Hematopoietic multipotent progenitor cell treated with erythropoietin and hydrocortisone succinate and interleukin-3 and kit ligand, for 4 days (in vitro differentiated cells): ENCODE results near the gene SDHAF3.
"Not testable (repeated sequence)": the region's sequence is repeated elsewhere in the genome, so short reads cannot be mapped to it uniquely, and the experiment has no call there.

Experiments
- DNase-seq: peaks from one replicate; pipeline ENCODE4 v3.0.0-alpha.2; 2015

SDHAF3 gene

DNA sequence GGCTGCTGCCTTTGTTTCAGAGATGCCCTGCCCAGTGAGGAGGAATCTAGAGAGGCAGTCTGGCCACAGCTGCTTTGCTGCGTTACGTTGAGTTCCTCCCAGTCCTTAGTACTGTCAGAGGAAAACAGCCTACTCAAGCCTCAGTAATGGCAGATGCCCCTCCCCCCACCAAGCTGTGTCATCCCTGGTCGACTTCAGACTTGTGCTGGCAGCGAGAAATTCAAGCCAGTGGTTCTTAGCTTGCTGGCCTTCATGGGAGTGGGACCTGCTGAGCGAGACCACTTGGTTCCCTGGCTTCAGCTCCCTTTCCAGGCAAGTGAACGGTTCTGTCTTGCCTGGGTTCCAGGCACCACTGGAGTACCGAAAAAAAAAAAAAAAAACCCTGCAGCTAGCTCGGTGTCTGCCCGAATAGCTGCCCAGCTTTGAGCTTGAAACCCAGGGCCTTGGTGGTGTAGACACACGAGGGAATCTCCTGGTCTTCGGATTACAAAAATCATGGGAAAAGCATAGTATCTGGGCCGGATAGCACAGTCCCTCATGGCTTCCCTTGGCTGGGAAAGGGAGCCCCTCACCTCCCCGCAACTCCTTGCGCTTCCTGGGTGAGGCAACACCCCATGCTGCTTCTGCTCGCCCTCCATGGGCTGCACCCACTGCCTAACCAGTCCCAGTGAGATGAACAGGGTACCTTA is 9.1 kb downstream of the SDHAF3 start:
- DNase-seq = no peak

DNA sequence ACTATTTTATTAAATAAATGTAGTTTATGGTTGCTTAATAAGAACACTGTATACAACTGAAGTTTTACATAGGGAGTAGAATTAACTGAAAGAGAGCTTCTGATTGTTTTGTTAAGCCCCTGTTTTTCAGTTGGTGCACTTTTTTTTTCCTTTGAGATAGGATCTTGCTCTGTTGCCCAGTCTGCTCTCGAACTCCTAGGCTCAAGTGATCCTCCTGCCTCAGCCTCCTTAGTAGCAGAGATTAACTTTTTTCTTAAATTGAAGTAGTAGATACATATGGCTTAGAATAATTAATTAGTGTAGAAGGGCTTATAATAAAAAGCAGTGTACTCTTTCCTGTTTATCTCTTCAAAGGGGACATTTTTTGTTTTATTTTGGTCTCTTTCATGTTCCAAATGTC is 11.2 kb downstream of the SDHAF3 start:
- DNase-seq = no peak

DNA sequence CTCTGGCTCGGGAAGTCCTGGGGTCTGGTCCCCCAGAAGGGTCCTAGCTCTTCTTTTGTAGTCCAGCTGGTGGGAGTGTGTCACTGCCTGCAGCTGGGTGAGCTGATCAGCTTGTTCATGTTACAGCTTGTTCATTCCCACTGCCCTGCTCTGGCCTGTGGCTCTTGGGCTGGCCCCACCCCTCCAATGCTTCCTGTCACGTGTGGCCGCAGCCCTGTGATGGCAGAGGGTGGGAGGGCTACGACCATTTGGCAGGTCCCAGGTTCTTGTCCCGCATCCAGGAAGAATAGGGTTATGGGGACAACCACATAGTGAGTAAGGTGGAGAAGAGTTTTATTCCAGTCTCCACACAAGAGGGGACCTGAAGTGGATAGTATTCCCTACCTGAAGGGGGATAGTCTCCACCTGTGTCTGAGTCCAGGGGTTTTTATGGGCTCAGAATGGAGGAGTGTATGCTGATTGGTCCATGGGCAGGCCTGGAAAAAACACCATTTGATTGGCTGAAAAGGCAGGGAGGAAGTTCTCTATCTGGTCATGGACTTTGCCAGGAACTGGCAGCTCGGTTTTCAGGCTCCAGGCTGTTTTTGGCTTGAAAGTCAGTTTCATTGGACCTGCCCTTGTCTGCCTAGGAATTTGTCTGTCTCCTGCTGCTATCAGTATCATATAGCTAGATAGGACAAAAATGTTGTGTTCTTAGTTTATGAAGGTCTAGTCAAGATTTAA is 13.1 kb downstream of the SDHAF3 start:
- peak; percentile 25 for DNase-seq

DNA sequence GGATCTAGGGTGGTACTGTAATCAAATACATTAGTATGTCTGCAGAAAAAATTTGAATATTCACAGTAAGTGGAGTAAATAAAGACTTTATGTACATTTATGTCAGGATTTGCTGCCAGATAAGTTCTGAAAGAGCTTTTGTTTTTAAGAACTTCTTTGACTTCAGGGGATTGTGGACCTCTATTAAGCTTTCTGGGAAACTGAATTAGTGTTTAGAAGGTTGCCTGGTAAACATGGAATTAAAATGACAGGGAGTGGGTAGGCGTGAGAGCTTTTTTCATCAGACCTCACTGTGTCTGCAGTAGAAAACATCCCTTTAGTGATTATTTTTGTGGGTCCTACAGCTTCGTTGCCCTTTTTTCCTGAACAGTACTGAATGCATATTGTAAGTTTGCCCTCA is 15.7 kb downstream of the SDHAF3 start:
- no peak for DNase-seq

DNA sequence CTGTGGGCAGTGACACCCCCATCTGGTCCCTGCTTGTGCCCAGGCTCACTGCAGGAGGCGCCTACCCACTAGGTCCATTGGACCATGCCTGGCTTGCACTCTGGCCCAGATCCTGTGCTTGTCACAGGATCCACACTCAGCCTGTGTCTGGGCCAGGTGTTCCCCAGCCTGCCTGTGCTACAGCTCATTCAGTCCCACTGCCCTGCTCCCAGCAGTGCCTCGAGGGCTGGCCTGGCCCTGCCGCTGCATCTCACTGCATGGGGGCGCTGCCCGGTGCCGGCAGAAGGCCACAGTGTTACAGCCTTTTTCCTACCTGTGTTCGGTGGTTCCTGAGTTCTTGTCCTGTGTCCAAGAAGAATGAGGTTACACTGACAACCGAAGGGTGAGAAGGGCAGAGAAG is 21.3 kb downstream of the SDHAF3 start:
- DNase-seq = no peak

DNA sequence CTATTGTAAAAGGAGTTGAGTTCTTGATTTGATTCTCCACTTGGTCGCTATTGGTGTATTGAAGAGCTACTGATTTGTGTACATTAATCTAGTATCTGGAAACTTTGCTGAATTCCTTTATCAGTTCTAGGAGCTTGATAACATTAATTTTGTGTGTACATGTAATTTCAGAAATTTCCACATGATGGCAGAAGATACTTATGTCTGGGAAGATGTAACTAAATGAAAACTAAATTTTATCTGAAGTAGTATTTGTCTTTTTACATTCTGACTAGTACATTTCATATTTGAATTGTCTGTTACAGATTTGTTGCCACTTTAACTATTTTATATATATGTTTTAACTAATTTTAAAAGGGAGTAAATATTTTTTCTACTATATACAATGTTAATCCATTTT is 27.6 kb downstream of the SDHAF3 start:
- DNase-seq = peak; percentile 70

DNA sequence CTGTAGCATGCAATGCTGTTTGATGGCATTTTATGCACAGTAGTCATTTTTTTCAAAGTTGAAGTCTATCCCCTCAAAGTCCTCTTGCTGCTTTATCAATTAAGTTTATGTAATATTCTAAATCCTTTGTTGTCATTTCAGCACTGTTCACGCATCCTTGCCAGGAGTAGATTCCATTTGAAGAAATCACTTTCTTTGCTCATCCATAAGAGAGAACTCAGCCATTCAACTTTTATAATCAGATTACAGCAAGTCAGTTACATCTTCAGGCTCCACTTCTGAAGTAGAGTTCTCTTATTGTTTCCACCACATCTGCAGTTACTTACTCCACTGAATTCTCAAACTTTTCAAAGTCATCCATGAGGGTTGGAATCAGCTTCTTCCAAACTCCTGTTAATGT is 32.3 kb downstream of the SDHAF3 start:
- no peak for DNase-seq

DNA sequence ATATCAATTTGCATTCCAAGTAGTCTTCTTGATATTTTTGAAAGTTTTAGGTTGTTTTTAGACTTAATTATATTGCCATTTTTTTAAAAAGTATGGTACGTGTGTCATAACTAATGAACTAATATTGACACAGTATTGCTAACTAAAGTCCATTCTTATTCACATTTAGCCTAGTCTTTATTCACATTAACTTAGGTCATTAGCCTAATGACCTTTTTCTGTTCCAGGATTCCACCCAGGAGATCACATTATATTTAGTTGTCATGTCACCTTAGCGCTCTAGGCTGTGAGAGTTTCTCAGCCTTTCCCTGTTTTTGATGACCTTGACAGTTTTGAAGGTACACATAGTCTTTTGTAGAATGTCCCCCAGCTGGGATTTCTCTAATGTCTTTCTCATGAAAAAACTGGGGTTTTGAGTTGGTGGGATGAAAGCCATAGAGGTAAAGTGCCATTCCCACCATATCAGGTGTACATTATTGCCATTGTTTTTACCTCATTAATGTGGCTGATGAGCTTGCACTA is 38.5 kb downstream of the SDHAF3 start:
- no peak for DNase-seq

DNA sequence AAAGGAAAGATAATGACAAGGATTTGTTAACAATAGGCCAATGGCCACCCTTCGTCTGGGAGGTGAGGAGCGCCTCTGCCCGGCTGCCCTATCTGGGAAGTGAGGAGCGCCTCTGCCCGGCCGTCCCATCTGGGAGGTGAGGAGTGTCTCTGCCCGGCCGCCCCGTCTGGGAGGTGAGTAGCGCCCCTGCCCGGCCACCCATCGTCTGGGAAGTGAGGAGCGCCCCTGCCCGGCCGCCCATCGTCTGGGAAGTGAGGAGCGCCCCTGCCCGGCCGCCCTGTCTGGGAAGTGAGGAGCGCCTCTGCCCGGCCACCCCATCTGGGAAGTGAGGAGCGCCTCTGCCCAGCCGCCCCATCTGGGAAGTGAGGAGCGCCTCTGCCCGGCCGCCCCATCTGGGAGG is 42.5 kb downstream of the SDHAF3 start:
- DNase-seq = not testable (repeated sequence)

DNA sequence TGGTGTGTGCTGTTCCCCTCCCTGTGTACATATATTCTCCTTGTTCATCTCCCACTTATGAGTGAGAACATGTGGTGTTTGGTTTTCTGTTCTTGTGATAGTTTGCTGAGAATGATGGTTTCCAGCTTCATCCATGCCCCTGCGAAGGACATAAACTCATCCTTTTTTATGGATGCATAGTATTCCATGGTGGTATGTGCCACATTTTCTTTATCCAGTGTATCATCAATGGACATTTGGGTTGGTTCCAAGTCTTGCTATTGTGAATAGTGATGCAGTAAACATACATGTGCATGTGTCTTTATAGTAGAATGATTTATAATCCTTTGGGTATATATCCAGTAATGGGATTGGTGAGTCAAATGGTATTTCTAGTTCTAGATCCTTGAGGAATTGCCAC is 44.1 kb downstream of the SDHAF3 start:
- DNase-seq = not testable (repeated sequence)

DNA sequence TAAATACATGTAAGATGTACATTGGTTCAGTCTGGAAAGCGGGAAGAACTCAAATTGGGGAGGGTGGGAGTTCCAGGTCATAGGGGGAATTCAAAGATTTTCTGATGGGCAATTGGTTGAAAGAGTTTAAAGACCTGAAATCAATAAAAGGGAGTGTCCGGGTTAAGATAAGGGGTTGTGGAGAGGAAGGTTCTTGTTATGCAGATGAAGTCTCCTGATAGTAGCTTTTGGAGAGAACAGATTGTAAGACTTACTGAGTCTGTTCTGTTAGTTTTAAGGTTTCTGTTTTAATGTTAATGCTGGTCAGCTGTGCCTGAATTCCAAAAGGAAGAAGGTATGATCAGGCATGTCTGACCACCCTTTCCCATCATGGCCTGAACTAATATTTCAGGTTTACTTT is 48.8 kb downstream of the SDHAF3 start:
- DNase-seq = no peak

DNA sequence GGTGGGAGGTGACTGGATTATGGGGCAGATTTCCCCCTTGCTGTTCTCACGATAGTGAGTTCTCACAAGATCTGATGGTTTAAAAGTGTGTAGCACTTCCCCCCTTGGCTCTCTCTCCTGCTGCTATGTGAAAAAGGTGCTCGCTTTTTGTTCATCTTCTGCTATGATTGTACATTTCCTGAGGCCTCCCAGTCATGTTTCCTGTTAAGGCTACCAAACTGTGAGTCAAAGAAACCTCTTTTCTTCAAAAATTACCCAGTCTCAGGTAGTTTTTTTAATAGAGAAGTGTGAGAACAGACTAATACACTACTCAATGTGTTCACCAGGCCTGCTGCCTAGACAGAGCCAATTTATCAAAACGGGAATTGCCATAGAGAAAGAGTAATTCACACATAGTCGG is 49.7 kb downstream of the SDHAF3 start:
- no peak for DNase-seq

DNA sequence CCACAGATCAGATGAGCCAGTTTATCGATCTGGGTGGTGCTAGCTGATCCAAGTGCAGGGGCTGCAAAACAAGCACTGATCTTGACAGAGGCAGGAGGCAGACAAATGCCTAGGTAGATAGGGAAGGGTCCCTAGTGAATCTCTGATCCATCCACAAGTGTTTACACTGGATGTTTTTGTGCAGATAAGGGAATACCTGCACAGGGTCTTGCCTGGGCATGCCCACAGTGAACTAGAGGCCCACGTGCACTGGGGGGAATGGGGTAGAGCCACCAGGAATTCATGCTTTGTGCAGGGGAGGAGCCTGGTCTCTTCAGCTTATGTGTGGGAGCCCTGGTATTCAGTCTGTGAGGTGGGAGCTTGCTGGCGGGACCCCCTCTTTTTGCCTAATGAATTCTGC is 50.3 kb downstream of the SDHAF3 start:
- no peak for DNase-seq

DNA sequence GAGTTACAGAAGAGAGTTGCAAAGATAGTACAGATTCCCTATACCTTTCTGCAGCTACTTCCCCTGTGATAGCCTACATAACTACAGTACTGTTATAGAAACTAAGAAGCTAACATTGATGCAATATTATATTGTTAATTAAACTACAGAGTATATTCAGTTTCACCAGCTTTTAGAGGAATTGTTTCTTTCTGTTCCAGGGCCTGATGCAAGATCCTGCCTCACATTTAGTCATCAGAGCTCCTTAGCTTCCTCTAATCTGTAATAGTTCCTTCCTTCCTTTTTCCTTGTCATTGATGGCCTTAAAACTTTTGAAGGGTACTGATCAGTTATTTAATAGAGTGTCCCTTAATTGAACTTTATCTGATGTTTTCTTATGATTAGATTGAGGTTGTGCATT is 56.8 kb downstream of the SDHAF3 start:
- DNase-seq = no peak

DNA sequence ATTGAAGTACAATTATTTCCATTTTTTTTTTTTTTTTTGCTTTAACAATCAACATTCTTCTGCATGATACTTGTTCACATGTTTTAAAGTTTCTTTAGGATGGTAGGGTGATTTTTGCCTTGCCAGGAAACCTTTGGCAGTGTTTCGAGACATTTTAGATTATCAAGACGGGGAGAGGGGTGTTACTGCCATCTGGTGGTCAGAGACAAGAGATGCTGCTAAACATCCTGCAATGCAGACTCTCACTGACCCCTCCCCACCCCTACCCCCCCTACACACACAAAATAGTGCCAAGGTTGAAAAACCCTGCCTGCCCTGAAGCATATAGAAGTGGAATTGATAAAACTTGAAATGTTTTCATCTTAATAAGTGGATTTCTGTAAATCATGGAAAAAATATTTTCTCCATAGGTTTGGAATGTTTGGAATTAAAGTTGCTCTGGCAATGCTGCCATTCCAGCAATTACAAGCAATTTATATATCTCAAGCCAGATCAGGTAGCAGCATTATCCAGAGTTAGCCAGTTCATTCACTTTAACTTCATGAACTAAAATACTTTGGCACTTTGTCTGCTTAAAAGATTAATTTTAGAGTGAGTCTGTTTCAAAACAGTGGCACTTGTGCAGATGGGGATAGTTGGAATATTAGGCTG is 62.1 kb downstream of the SDHAF3 start:
- peak; percentile 82 for DNase-seq

DNA sequence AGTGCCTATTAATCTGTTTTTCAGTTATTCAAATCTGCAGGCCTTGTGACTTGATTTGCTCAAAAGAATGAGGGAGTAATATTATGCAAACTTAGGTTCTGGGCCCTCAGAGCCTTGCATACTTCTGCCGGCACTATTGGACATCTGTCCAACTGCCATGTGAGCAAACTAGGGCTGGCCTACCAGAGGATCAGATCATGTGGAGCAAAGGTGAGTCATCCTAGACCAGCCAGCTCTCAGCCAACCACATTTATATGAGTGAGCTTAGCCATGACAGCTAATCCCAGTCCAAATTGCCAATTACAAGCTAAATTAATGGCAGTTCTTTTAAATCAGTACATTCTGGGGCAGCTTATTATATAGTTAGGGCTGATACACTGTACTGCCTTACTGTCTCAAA is 69.6 kb downstream of the SDHAF3 start:
- peak; percentile 24 for DNase-seq

DNA sequence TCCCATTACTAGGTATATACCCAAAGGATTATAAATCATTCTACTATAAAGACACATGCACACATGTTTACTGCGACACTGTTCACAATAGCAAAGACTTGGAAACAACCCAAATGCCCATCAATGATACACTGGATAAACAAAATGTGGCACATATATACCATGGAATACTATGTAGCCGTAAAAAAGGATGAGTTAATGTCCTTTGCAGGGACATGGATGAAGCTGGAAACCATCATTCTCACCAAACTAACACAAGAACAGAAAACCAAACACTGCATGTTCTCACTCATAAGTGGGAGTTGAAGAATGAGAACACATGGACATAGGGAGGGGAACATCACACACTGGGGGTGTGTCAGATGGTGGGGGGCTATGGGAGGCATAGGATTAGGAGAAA is 78.7 kb downstream of the SDHAF3 start:
- DNase-seq = not testable (repeated sequence)

DNA sequence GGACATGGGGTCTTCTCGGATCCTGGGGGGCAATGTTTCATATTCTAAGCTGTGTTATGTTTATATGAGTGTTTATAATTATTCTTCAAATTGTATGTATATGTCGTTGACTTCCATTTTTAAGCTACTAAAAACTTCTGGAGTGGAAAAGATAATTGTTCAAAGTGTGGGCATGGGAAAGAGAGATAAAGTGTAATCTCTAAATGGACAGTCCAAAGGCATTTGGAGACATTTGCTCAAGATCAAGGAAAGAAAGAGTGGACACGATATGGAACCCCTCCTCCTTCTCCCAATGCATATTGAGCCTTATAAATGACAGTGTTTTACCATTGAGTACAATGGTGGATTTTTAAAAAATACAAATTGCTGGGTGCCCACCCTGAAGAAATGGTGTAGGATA is 81.1 kb downstream of the SDHAF3 start:
- DNase-seq = no peak

DNA sequence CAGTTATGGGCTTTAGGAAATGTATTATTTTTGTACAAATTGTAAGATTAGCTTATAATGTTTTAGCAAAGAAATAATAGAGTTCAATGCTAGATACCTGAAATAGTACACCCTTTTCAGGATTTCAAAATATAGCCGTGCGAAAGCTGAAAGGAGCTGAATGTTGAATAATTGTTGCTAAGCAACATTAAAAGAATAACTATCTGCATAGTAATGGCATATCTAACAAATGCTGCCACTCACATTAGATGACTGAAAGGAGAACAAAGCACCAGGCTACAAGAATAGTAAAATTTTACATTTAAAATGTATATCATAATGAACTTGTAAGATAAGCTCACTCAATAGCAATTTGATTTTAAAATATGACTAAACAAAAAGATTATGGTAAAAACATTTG is 82.5 kb downstream of the SDHAF3 start:
- DNase-seq = no peak

DNA sequence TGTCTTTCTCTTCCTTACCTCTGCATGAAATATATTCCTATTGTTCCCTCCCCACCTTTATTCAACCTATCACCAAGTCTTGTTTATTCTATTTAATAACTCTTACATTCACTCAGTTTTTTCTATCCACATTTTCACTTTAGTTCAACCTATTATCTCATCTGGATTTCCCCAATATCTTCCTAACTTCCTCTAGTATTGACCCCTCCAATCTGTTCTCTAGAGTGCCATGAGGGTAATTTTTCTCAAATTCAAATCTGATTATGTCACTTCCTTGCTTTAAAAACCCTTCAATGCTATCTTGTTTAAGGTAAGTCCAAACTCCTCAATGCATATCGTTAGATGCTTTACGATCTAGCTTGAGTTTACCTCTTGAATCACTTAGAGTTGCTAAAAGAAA is 86.5 kb downstream of the SDHAF3 start:
- no peak for DNase-seq

DNA sequence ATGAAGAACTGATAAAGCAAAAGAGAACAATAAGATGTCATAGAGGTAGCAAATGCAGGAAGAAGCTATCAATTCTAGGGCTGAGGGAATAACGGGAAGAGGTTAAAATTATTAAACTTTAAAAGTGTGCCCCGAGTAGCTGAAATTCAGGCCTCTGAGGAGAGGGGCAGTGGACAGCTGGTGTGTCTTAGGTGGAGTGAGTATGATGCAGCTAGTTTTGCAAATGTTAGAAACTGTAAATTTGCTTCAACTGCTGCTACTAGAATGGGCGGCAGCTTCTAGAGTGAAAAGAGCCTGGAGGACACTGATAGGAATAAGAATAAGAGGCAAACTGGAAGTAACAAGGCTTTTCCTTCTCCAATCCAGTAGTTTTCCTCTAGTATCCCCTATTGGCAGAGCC is 87.3 kb downstream of the SDHAF3 start:
- no peak for DNase-seq

DNA sequence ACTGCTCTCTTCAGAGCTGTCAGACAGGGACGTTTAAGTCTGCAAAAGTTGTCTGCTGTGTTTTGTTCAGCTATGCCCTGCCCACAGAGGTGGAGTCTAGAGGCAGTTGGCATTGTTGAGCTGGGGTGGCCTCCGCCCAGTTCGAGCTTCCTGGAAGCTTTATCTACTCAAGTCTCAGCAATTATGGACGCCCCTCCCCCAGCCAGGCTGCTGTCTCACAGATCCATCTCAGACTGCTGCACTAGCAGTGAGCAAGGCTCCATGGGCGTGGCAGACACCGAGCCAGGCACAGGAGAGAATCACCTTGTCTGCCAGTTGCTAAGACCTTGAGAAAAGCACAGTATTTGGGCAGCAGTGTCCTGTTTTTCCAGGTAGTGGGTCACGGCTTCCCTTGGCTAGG is 98.1 kb downstream of the SDHAF3 start:
- peak; percentile 57 for DNase-seq

DNA sequence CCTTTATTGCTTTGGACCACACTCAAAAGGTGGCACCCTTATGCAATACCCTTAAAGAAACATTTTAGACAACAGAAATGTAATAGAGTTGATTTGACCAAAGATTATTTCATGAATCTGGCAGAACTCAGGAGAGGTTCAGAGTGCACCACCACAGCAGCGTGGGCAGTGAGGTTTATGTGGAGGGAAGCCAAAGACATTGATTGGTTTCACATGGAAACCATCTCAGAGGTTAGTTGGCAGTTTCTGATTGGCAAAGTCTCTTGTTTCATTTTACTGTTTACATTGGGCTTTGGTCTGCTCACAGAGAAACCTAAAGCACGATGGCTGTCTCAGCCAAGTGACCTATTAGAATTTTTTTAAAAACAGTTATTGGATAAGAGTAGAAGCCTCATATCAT is 101.3 kb downstream of the SDHAF3 start:
- DNase-seq = no peak

DNA sequence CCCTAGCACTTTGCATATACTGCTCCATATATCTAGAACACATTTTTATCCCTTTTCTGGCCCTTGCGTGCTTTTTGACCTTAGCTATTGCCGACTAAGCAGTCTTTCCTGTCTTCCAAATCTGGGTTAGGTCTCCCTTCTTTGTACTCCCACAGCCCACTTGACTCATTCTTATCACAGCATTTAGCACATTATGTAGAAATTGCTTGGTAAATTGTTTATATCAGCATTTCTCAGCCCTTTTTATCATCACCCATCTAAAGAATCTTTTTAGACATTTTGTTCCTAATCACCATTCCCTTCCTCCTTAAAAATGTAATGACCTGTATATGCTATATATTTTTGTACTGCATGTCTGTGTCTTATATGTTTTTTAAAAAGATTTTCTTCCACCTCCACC is 101.7 kb downstream of the SDHAF3 start:
- no peak for DNase-seq
